BLaER1 (cell line): ENCODE data around the gene IFNAR2.

Experiments used
- H3K27ac ChIP-seq: shearing (Covaris generic); formaldehyde crosslinking; 2 replicates; pipeline ENCODE4 v1.8.1; 2022
- H3K27me3 ChIP-seq: shearing (Covaris generic); formaldehyde crosslinking; 2 replicates; pipeline ENCODE4 v1.8.1; 2022
- H3K36me3 ChIP-seq: shearing (Covaris generic); formaldehyde crosslinking; 2 replicates; pipeline ENCODE4 v1.8.1; 2022
- H3K4me1 ChIP-seq: shearing (Covaris generic); formaldehyde crosslinking; 2 replicates; pipeline ENCODE4 v1.8.1; 2022
- H3K4me2 ChIP-seq: shearing (Covaris generic); formaldehyde crosslinking; 2 replicates; pipeline ENCODE4 v1.8.1; 2022
- H3K4me3 ChIP-seq: shearing (Covaris generic); formaldehyde crosslinking; 2 replicates; pipeline ENCODE4 v1.8.1; 2022
- H3K9ac ChIP-seq: shearing (Covaris generic); formaldehyde crosslinking; 2 replicates; pipeline ENCODE4 v1.8.1; 2022
- H3K9me3 ChIP-seq: shearing (Covaris generic); formaldehyde crosslinking; 2 replicates; pipeline ENCODE4 v1.8.1; 2022
- H4K20me1 ChIP-seq: shearing (Covaris generic); formaldehyde crosslinking; 2 replicates; pipeline ENCODE4 v1.8.1; 2022
- Cebpa-rat ChIP-seq: shearing (Covaris generic); IDR thresholded peaks from 2 replicates; pipeline ENCODE4 v1.8.1; 2022

The IFNAR2 gene

GRCh38 chr21:33229784-33230544, at the start of gene IFNAR2:
Gene IFNAR2, plus strand, starts transcription at chr21:33229938. Its CDS starts 11,985 bp downstream, at chr21:33241923.
- H3K4me1 ChIP-seq = peaks cover 30% of the 10 kb centered on the region
- H3K9ac ChIP-seq = peak within 1 kb of the TSS; percentile 96
- no peaks in the 10 kb centered on the region for H3K27me3 ChIP-seq
- peak within 1 kb of the TSS; percentile 99 for H3K4me3 ChIP-seq
- peaks cover 7% of the 10 kb centered on the region for H3K36me3 ChIP-seq
- peaks cover 37% of the 10 kb centered on the region for H4K20me1 ChIP-seq
- H3K9me3 ChIP-seq = no peaks in the 10 kb centered on the region
- peak within 1 kb of the TSS; percentile 88 for H3K4me2 ChIP-seq
- H3K27ac ChIP-seq = peak within 1 kb of the TSS; percentile 94
- no peak for TF ChIP-seq Cebpa-rat

GRCh38 chr21:33185852-33186251, 43.9 kb upstream of the IFNAR2 start:
- no peak for TF ChIP-seq Cebpa-rat
- Histone ChIP-seq H3K9me3 (no peaks in the 10 kb centered on the region), H3K27me3 (peaks cover 15% of the 10 kb centered on the region; the same call in 1 of the 2 replicates), H3K36me3 (no peaks in the 10 kb centered on the region), H3K4me3 (no peak overlapping the region), H3K27ac (no peak overlapping the region), H3K4me1 (peaks cover 50% of the 10 kb centered on the region), H3K9ac (no peak overlapping the region; the same call in 1 of the 2 replicates), H3K4me2 (peak overlapping the region; percentile 77), H4K20me1 (no peaks in the 10 kb centered on the region)

- Histone ChIP-seq H4K20me1 (no peaks in the 10 kb centered on the region), H3K4me1 (peaks cover 50% of the 10 kb centered on the region), H3K9ac (no peak overlapping the region), H3K4me3 (no peak overlapping the region), H3K36me3 (no peaks in the 10 kb centered on the region), H3K4me2 (no peak overlapping the region), H3K27me3 (peaks cover 15% of the 10 kb centered on the region; the same call in 1 of the 2 replicates), H3K9me3 (no peaks in the 10 kb centered on the region), H3K27ac (no peak overlapping the region)
- no peak for TF ChIP-seq Cebpa-rat
Observed at GRCh38 chr21:33187276-33187675, 42.5 kb upstream of the IFNAR2 start.

GRCh38 chr21:33189237-33189636, 40.5 kb upstream of the IFNAR2 start:
- no peaks in the 10 kb centered on the region for H3K36me3 ChIP-seq
- no peak overlapping the region for H3K9ac ChIP-seq
- no peaks in the 10 kb centered on the region for H3K9me3 ChIP-seq
- no peak overlapping the region for H3K27ac ChIP-seq
- no peak for TF ChIP-seq Cebpa-rat
- H3K4me2 ChIP-seq = peak overlapping the region; percentile 25
- H3K4me1 ChIP-seq = peaks cover 50% of the 10 kb centered on the region
- no peak overlapping the region for H3K4me3 ChIP-seq
- H4K20me1 ChIP-seq = no peaks in the 10 kb centered on the region
- H3K27me3 ChIP-seq = peaks cover 15% of the 10 kb centered on the region; the same call in 1 of the 2 replicates

- no peaks in the 10 kb centered on the region for H4K20me1 ChIP-seq
- no peak overlapping the region for H3K9ac ChIP-seq
- TF ChIP-seq Cebpa-rat = no peak
- H3K9me3 ChIP-seq = no peaks in the 10 kb centered on the region
- no peaks in the 10 kb centered on the region for H3K36me3 ChIP-seq
- no peak overlapping the region for H3K27ac ChIP-seq
- peak overlapping the region; percentile 17; the same call in 1 of the 2 replicates for H3K4me2 ChIP-seq
- H3K4me1 ChIP-seq = peaks cover 46% of the 10 kb centered on the region
- no peak overlapping the region for H3K4me3 ChIP-seq
- H3K27me3 ChIP-seq = peaks cover 15% of the 10 kb centered on the region; the same call in 1 of the 2 replicates
Observed at GRCh38 chr21:33189824-33190223, 39.9 kb upstream of the IFNAR2 start.

- no peaks in the 10 kb centered on the region for H3K27me3 ChIP-seq
- no peaks in the 10 kb centered on the region for H3K36me3 ChIP-seq
- H3K27ac ChIP-seq = no peak overlapping the region
- peak overlapping the region; percentile 1; the same call in 1 of the 2 replicates for H3K4me2 ChIP-seq
- H3K9me3 ChIP-seq = no peaks in the 10 kb centered on the region
- H3K4me3 ChIP-seq = no peak overlapping the region
- H4K20me1 ChIP-seq = no peaks in the 10 kb centered on the region
- TF ChIP-seq Cebpa-rat = no peak
- H3K9ac ChIP-seq = no peak overlapping the region
- H3K4me1 ChIP-seq = peaks cover 21% of the 10 kb centered on the region; the same call in 1 of the 2 replicates
Observed at GRCh38 chr21:33196941-33197374, 32.8 kb upstream of the IFNAR2 start.

- TF ChIP-seq Cebpa-rat = no peak
- Histone ChIP-seq H3K36me3 (no peaks in the 10 kb centered on the region), H3K4me2 (no peak overlapping the region), H4K20me1 (no peaks in the 10 kb centered on the region), H3K27ac (no peak overlapping the region), H3K9me3 (no peaks in the 10 kb centered on the region), H3K9ac (no peak overlapping the region), H3K4me1 (peaks cover 21% of the 10 kb centered on the region; the same call in 1 of the 2 replicates), H3K4me3 (no peak overlapping the region), H3K27me3 (no peaks in the 10 kb centered on the region)
Observed at GRCh38 chr21:33197496-33197895, 32.2 kb upstream of the IFNAR2 start.

GRCh38 chr21:33198346-33199099, 31.2 kb upstream of the IFNAR2 start:
- Histone ChIP-seq H3K36me3 (no peaks in the 10 kb centered on the region), H4K20me1 (no peaks in the 10 kb centered on the region), H3K9me3 (no peaks in the 10 kb centered on the region), H3K4me3 (no peak overlapping the region), H3K4me2 (peak overlapping the region; percentile 18; the same call in 1 of the 2 replicates), H3K27me3 (no peaks in the 10 kb centered on the region), H3K4me1 (peaks cover 21% of the 10 kb centered on the region; the same call in 1 of the 2 replicates), H3K9ac (no peak overlapping the region), H3K27ac (no peak overlapping the region)
- TF ChIP-seq Cebpa-rat = no peak

GRCh38 chr21:33199100-33199464, 30.7 kb upstream of the IFNAR2 start:
- Histone ChIP-seq H4K20me1 (no peaks in the 10 kb centered on the region), H3K4me1 (peaks cover 26% of the 10 kb centered on the region), H3K9me3 (no peaks in the 10 kb centered on the region), H3K27ac (no peak overlapping the region), H3K27me3 (no peaks in the 10 kb centered on the region), H3K4me3 (no peak overlapping the region), H3K36me3 (no peaks in the 10 kb centered on the region), H3K4me2 (peak overlapping the region; percentile 18; the same call in 1 of the 2 replicates), H3K9ac (no peak overlapping the region)
- TF ChIP-seq Cebpa-rat = no peak
